Hypothalamus (tissue), 51 donors: Measurements from ENCODE around the gene UBR3.
"Not testable (repeated sequence)": the region's sequence is repeated elsewhere in the genome, so short reads cannot be mapped to it uniquely, and the experiment has no call there.

Experiments
- DNase-seq, 51 donors: peaks; one replicate each; lab custom pipeline; 2025; lab: John Stamatoyannopoulos, UW

The UBR3 gene

DNA sequence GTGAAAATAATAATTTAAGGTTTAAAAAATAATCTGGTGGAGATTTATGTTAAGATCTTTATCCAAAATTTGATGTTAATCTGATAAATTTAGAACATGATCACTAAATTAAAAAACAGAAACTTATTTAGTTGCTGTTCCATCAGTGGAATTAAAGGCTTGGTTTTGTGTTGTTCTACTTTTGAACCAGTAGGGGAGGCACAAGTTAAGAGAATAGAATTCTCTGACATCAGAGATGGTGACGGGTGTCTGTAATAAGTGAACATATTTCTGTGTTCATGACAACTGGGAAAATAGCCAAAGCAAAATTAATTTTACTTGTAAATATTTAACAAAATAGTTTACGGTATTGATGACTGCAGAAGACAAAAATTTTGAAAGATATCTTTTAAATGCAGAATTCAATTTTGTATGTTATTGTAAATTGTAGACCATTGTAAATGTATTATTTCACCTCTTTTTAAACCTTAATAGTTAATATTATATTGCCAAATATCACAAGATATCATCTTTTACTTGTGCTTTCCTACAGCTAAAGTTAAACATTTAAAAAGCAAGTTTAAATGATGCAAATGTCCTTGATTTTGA is 106.0 kb downstream of the UBR3 start:
- peak in 1 of 51 donors; percentile 26 for DNase-seq

GRCh38 chr2:169936652-169937051 is 109.4 kb downstream of the UBR3 start:
- DNase-seq, result not testable (repeated sequence)

DNA sequence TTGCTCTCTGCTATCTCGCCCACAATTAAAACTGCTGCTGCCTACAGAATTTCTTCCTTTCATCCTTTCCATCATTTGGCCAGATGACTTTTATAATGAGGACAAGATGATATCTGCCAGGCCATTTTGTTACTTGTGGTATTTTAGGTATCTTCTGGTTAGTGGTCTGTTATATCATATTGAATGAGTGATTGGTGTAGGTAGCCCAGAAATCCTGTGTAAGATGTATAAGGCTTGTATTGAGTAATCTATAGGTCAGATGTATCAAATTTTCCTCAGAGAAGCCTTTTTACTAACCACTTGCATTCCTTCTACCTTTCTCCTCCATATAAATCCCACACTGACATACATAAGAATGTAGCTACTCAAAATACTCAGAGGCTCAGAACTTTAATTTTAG is 118.3 kb downstream of the UBR3 start:
- DNase-seq, result no peak

DNA sequence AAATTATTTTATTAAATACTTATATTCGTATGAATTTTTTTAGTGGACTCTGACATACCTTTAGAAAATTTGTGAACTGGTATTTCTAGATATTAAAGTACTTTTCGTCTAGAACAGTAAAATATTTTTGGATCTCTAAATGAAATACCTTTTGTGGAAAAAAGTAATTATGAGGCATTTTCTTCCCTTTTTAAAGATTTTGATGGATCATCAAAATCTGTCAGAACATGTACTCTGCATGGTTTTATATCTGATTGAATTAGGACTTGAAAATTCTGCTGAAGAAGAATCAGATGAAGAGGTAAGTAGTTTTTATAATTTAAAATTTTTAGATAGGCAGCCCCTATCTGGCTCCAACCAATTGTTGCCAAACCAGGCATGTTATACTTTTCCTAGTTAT is 118.8 kb downstream of the UBR3 start:
- DNase-seq, result no peak

DNA sequence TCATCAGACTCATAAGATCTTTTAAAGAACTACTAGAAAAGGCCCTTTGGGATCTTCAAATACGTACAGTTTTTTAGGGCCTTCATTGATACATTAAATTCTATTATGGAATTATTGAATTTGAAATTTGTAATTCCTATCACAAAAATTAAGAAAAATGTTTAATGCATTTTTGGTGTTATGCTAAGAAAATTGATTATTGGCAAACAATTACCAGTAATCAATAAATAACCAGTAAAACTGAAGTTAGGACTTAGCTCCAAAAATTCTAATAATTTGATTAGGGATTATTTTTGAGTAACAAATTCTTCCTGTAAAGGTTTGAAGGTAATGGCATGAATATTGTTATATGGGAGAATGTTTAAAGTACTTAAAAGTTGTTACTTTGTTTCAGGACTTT is 119.3 kb downstream of the UBR3 start:
- no peak for DNase-seq

- no peak for DNase-seq
These were observed 128.7 kb downstream of the UBR3 start for GRCh38 chr2:169955940-169956339.

DNA sequence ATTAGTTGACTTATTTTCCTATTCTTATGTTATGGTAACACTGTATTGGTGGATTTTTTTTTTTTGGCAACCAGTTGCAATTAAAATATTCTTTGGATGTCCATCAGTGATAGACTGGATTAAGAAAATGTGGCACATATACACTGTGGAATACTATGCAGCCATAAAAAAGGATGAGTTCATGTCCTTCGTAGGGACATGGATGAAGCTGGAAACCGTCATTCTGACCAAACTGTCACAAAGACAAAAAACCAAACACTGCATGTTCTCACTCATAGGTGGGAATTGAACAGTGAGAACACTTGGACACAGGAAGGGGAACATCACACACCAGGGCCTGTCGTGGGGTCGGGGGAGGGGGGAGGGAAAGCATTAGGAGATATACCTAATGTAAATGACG is 130.0 kb downstream of the UBR3 start:
- not testable (repeated sequence) for DNase-seq

DNA sequence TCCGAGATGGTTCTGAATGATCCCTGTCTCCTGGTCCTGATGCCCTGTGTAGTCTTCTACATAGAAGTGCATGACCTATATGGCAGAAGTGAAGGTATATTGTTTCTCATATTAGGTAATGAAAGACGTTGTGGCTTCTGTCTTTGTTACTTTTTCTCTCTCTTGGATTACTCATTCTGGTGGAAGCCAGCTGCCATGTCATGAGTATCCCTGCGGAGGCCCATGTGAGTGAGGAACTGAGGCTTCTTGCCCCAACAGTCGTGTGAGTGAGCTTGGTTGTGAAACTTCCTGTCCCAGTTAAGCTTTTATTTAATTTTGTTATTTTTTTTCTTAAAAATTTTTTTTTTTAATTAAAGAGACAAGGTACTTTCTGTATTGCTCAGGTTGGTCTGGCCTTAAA is 134.7 kb downstream of the UBR3 start:
- no peak for DNase-seq

GRCh38 chr2:169963786-169964185 is 136.5 kb downstream of the UBR3 start:
- DNase-seq, result no peak

GRCh38 chr2:169964740-169965139 is 137.5 kb downstream of the UBR3 start:
- DNase-seq, result no peak

DNA sequence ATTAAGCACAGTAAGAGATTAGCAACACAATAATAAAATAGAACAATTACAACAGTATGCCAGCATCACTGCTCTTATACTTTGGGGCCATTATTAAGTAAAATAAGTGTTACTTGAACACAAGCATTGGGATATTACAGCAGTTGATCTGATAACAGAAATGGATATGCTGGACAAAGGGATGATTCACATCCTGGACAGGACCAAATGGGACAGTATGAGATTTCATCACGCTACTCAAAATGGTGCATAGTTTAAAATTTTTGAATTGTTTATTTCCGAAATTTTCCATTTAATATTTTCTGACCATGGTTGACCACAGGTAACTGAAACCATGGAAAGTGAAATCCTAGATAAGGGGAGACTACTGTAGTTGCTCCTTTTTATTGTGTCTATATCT is 138.2 kb downstream of the UBR3 start:
- DNase-seq, result no peak

DNA sequence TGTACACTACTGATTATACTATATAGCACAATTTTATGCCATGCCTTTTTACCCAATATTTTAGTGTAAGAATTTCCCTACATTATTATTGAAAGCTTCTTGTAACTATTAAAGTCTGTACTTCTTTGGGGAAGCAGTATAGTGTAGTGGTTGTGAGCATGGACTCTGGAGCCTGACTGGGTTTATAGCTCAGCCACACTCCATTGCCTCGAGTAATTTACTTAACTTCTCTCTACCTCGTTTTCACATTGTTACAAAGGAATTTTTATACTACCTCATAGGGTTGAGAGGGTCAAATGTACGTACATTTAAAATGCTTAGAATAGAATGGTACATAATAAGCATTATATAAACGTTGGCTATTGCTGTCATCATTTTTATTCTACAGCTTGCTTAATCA is 139.2 kb downstream of the UBR3 start:
- DNase-seq, result no peak

DNA sequence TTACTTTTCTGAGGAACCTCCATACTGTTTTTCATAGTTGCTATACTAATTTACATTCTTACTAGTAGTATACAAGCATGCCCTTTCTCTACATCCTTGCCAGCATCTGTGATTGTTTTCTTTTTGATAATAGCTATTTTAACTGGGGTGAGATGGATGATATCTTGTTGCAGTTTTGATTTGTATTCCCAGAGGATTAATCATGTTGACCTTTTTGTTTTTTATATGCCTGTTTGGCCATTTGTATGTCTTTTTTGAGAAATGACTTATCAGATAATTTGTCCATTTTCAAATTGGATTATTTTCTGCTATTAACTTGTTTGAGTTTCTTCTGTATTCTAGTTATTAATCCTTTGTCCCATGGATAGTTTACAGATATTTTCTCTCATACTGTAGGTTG is 141.5 kb downstream of the UBR3 start:
- DNase-seq, result no peak

GRCh38 chr2:169975221-169975620 is 148.0 kb downstream of the UBR3 start:
- no peak for DNase-seq

DNA sequence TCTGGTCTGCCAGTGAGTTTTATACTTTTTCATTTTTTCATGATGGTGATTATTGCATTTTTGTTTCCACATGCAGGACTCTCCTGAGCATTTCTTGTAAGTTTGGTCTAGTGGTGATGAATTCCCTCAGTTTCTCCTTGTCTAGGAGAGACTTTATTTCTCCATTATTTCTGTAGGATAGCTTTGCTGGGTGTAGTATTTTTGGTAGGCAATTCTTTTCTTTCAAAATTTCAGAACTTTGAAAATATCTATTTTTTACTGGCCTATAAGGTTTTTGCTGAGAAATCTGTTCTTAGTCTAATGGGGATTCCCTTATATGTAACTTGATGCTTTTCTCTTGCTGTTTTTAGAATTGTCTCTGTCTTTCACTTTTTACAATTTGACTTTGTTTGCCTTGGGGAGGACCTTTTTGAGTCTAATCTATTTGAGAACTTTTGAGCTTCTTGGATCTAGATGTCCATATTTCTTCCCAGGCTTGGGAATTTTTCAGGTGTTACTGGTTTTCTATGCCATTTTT is 149.1 kb downstream of the UBR3 start:
- DNase-seq, result no peak

GRCh38 chr2:169977530-169977929 is 150.3 kb downstream of the UBR3 start:
- DNase-seq, result no peak

- no peak for DNase-seq
These were observed 151.3 kb downstream of the UBR3 start for GRCh38 chr2:169978402-169979017.

- no peak for DNase-seq
These were observed 151.8 kb downstream of the UBR3 start for GRCh38 chr2:169979025-169979424.

- no peak for DNase-seq
These were observed 152.7 kb downstream of the UBR3 start for GRCh38 chr2:169980001-169980400.

GRCh38 chr2:169980643-169981042 is 153.4 kb downstream of the UBR3 start:
- DNase-seq, result no peak

DNA sequence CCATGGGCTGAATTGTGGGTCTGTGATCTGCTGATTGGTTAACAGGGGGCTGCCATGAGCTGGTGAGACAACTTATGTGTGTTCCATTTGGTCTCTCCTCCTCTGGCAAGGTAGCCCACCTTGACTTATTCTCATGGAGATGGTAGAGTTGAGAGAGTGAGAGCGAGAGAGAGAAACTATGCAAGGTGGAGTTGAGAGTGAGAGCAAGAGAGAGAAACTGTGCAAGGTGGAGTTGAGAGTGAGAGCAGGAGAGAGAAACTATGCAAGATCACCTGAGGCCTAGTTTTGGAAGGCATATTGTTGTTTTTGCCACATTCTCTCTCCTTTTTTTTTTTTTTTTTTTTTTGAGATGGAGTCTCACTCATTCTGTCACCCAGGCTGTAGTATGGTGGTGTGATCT is 155.7 kb downstream of the UBR3 start:
- no peak for DNase-seq

GRCh38 chr2:169983506-169983905 is 156.3 kb downstream of the UBR3 start:
- peak in 13 of 51 donors; percentile 2 to 43 (median 17) for DNase-seq

DNA sequence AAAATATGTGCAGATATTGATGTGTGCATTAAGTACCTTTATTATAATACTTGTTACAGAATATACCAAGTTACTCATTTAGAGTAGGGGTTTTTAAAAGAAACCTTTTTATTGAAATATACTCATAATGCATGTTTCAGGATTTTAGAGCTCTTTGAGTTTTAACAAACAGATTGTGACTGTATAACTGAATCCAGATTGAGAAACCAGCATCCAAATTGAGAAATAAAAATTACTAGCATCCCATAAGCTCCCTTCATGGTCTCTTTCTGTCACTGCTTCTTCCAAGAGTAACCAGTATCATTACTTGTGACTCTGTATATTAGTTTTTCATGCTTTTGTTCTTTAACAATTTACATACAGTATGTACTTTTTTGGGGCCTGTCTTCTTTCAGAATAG is 156.9 kb downstream of the UBR3 start:
- DNase-seq, result no peak
